GM10266 (cell line): Measurements from ENCODE around the gene RALGPS1.

Experiments
- DNase-seq: peaks from one replicate; pipeline ENCODE4 v3.0.0; 2012; ENCODE audit errors: extremely low spot score
- CTCF ChIP-seq: IDR thresholded peaks from 2 replicates; pipeline ENCODE4 v1.5.1; 2012; ENCODE audit warnings: mild to moderate bottlenecking, low read depth; ENCODE audit not compliant: control insufficient read depth, insufficient read depth; ENCODE audit errors: missing control alignments

The RALGPS1 gene

GRCh38 chr9:127059765-127060361 lies 145.3 kb downstream of the RALGPS1 start:
- DNase-seq: peak; percentile 42
- no peak for TF ChIP-seq CTCF

- no peak for TF ChIP-seq CTCF
- no peak for DNase-seq
Measured at GRCh38 chr9:127061411-127061810, 146.8 kb downstream of the RALGPS1 start.

- TF ChIP-seq CTCF: no peak
- DNase-seq: peak; percentile 21
Measured at GRCh38 chr9:127064335-127064734, 149.8 kb downstream of the RALGPS1 start.

GRCh38 chr9:127065592-127065991 lies 151.0 kb downstream of the RALGPS1 start:
- no peak for DNase-seq
- no peak for TF ChIP-seq CTCF

GRCh38 chr9:127066060-127066850 lies 151.7 kb downstream of the RALGPS1 start:
- TF ChIP-seq CTCF: no peak
- no peak for DNase-seq

- TF ChIP-seq CTCF: no peak
- DNase-seq: no peak
Measured at GRCh38 chr9:127066851-127067136, 152.2 kb downstream of the RALGPS1 start.

GRCh38 chr9:127067603-127068220 lies 153.1 kb downstream of the RALGPS1 start:
- no peak for DNase-seq
- TF ChIP-seq CTCF: no peak
